HG02610 (cell line): Measurements from ENCODE around the gene GABRP.

Source experiments
- ATAC-seq: cut with Tn5 transposase; IDR thresholded peaks from one replicate; pipeline ENCODE4 v1.9.1; 2021; ENCODE audit warnings: mild to moderate bottlenecking, moderate library complexity; ENCODE audit not compliant: unreplicated experiment

GABRP gene

GRCh38 chr5:170860415-170860814 is 76.9 kb downstream of the GABRP start:
- no peak for ATAC-seq

- no peak for ATAC-seq
Measured at GRCh38 chr5:170860818-170861666, 77.5 kb downstream of the GABRP start.

- ATAC-seq = no peak
Measured at GRCh38 chr5:170861667-170861916, 78.1 kb downstream of the GABRP start.

GRCh38 chr5:170861917-170862766 is 78.6 kb downstream of the GABRP start, which contains the start of gene RANBP17:
Gene RANBP17, plus strand, starts transcription at chr5:170862018.
- no peak for ATAC-seq

GRCh38 chr5:170863646-170864045 is 80.1 kb downstream of the GABRP start:
- no peak for ATAC-seq
